ENCODE results near the gene CNKSR3. TPM values are rescaled to one million over a fixed set of nuclear protein-coding genes. Genes with fewer than 3 reads are reported as not detected.
A peak's percentile ranks its signal among the peaks of the same experiment; 100 is the strongest.

The CNKSR3 gene
- total RNA-seq, result 10.3 and 12.4 TPM in 2 replicates

DNA sequence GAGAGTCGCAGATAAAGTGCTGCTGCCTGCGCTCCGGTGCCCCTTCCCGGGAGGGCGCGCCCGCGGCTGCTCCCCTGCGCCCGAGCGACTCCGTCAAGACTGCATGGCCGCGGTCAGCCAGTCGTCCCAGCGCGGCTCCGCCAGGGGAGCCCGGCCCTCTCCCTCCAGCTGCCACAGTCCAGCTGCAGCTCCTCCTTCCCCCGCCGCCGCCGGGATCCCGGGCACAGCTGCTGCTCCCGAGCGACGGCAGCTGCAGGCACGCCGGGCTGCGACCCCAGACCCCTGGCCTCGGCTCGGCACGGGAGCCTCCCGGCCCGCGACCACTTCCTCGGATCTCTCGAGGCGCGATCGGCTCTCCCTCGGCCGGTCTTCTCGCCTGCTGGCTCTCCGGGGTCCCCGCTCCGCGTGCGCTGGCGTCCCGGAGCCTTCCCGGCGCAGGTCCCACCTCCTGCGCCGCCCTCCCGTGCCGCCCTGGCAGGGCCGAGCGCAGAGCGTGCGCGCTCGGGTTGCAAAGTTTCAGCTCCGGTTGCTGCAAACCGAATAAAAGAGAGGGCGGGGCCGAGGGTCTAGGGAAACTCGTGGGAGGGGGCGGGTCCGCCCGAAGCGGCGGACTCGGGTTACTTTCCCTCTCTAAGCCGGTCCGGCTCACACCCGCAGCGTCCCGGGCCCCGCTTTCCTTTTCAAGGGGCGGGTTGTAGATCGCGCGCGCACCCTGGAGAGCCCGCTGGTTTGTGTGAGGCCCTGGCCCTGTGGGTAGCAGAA is at the start of gene CNKSR3:
CNKSR3 (minus strand) TSS at position 542 of the 762 bp plus-strand sequence. CDS start 571 bp downstream, outside the sequence.
- no peak for DNase-seq (ENCODE audit: low read depth)
- peak within 1 kb of the TSS; percentile 93 for H3K4me3 ChIP-seq (ENCODE audit: low read depth, low read length)
- TF ChIP-seq, protein P1, sequence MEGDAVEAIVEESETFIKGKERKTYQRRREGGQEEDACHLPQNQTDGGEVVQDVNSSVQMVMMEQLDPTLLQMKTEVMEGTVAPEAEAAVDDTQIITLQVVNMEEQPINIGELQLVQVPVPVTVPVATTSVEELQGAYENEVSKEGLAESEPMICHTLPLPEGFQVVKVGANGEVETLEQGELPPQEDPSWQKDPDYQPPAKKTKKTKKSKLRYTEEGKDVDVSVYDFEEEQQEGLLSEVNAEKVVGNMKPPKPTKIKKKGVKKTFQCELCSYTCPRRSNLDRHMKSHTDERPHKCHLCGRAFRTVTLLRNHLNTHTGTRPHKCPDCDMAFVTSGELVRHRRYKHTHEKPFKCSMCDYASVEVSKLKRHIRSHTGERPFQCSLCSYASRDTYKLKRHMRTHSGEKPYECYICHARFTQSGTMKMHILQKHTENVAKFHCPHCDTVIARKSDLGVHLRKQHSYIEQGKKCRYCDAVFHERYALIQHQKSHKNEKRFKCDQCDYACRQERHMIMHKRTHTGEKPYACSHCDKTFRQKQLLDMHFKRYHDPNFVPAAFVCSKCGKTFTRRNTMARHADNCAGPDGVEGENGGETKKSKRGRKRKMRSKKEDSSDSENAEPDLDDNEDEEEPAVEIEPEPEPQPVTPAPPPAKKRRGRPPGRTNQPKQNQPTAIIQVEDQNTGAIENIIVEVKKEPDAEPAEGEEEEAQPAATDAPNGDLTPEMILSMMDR (conservative IDR thresholded peaks at IDR 0.05; ENCODE audit: low read depth, low read length), result no peak

DNA sequence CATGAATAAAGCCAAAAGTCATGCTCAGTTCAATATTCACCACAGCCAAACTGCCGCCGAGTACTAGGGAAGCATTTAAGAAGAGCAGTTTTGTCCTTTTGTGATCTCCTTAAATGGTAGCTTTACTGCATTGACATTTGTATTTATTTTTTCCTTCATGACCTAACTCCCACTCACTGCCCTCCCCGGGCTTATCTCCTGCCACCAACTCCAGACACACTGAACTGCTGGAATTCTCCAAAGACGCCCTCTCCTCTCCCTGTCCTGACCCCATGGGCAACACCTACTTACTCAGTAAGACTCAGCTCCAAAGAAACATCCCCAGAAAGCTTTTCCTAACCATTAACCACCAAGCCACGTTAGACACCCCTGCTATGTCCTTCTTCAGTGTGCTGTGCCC is 48.5 kb upstream of the CNKSR3 start:
- TF ChIP-seq, protein P1 (conservative IDR thresholded peaks at IDR 0.05; ENCODE audit: low read depth, low read length), result no peak
- H3K4me3 ChIP-seq (ENCODE audit: low read depth, low read length), result no peak overlapping the region
- no peak for DNase-seq (ENCODE audit: low read depth)

- TF ChIP-seq, protein P1 (conservative IDR thresholded peaks at IDR 0.05; ENCODE audit: low read depth, low read length), result no peak
- DNase-seq (ENCODE audit: low read depth), result no peak
These were observed 48.0 kb upstream of the CNKSR3 start for GRCh38 chr6:154558513-154558912.

GRCh38 chr6:154555073-154555677 is 44.7 kb upstream of the CNKSR3 start:
- no peak overlapping the region for H3K4me3 ChIP-seq (ENCODE audit: low read depth, low read length)
- DNase-seq (ENCODE audit: low read depth), result peak; percentile 95
- TF ChIP-seq, protein P1 (conservative IDR thresholded peaks at IDR 0.05; ENCODE audit: low read depth, low read length), result no peak

More at GRCh38 chr6:154558513-154558912, 48.0 kb upstream of the CNKSR3 start:
- H3K4me3 ChIP-seq (ENCODE audit: low read depth, low read length), result no peak overlapping the region

- no peak for DNase-seq (ENCODE audit: low read depth)
- TF ChIP-seq, protein P1 (conservative IDR thresholded peaks at IDR 0.05; ENCODE audit: low read depth, low read length), result no peak
- no peak overlapping the region for H3K4me3 ChIP-seq (ENCODE audit: low read depth, low read length)
These were observed 44.0 kb upstream of the CNKSR3 start for GRCh38 chr6:154554491-154554890.

DNA sequence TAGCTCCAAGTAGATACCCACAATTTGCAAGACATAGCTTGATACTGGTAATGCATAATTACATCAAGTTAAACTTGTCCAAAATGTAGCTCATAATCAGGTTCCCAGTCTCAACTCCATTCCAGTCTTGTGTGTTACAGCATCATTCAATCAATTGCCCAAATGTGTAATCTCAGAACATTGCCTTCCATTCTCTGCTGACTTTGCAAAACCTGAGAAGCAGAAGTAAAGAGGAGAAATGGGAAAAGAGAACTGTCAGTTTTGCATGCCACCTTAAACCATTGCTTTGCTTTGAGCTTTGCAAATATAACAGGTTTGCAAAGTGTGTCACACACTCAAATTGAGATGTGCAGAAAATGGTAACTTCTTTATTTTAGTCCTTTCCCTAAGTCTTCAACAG is 40.3 kb upstream of the CNKSR3 start:
- H3K4me3 ChIP-seq (ENCODE audit: low read depth, low read length), result no peak overlapping the region
- TF ChIP-seq, protein P1 (conservative IDR thresholded peaks at IDR 0.05; ENCODE audit: low read depth, low read length), result no peak
- no peak for DNase-seq (ENCODE audit: low read depth)
